ENCODE measurements around the gene CYTH4. TPM values are rescaled to one million over a fixed set of nuclear protein-coding genes. Genes with fewer than 3 reads are reported as not detected.

Gene CYTH4
- polyA plus RNA-seq, 1 experiment, result 0.33 TPM

DNA sequence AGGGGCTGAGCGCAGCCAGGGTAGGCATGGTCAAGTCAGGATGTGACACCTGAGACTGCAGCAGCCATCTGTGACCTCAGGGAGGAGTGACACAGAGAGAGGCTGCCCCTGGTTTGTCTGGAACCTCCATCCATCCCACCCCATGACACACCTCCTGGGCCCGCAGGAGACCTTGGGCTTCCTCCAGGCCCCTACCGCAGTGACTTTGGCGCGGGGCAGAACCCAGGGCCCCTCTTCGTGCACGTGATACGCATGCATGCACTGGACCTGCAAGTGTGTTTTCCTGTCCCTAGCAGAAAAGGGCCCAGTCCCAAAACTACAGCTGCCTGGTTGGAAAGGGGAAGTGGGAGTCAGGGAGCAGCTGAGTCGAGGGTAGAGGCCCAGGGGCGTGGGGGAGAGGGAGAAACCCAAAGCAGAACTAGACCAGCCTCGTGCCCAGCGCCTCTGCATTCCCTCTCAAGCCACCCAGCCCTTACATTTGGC lies 7.9 kb upstream of the CYTH4 start:
- TF ChIP-seq, protein P1, sequence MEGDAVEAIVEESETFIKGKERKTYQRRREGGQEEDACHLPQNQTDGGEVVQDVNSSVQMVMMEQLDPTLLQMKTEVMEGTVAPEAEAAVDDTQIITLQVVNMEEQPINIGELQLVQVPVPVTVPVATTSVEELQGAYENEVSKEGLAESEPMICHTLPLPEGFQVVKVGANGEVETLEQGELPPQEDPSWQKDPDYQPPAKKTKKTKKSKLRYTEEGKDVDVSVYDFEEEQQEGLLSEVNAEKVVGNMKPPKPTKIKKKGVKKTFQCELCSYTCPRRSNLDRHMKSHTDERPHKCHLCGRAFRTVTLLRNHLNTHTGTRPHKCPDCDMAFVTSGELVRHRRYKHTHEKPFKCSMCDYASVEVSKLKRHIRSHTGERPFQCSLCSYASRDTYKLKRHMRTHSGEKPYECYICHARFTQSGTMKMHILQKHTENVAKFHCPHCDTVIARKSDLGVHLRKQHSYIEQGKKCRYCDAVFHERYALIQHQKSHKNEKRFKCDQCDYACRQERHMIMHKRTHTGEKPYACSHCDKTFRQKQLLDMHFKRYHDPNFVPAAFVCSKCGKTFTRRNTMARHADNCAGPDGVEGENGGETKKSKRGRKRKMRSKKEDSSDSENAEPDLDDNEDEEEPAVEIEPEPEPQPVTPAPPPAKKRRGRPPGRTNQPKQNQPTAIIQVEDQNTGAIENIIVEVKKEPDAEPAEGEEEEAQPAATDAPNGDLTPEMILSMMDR (IDR thresholded peaks at IDR 0.05; ENCODE audit: low read depth, low read length), result no peak
- no peak overlapping the region for H3K27ac ChIP-seq (ENCODE audit: low read depth, low read length)
- DNase-seq (ENCODE audit: low read depth, low spot score), result no peak
- no peaks in the 10 kb centered on the region for H3K27me3 ChIP-seq (ENCODE audit: control insufficient read depth, insufficient read depth, low read length)
- H3K4me3 ChIP-seq (ENCODE audit: low read depth, low read length), result no peak overlapping the region
- ChIA-PET CTCF (no interaction called here), POLR2A (no interaction called here)
- no peaks in the 10 kb centered on the region for H3K9me3 ChIP-seq (ENCODE audit: control insufficient read depth, insufficient read depth, low read length)

DNA sequence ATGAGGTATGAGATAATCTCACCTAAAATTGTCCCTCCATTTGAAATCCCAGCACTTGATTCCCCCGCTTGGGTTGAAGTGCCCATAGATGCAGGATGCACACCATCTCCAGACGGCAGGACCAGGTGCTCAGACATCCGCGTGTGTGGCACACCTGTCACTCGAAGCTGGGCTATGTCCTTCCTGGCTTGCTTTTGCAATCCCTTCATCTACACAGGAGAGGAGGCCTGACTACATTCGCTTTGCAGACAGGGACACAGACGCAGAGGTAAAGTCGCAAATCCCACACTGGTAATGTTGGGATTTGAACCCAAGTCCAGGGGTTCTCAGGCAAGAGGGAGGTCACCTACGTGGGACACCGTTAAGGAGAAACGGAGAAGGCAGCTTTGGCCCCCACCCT lies 7.2 kb upstream of the CYTH4 start:
- Histone ChIP-seq H3K4me3 (ENCODE audit: low read depth, low read length) (no peak overlapping the region), H3K9me3 (ENCODE audit: control insufficient read depth, insufficient read depth, low read length) (no peaks in the 10 kb centered on the region), H3K27me3 (ENCODE audit: control insufficient read depth, insufficient read depth, low read length) (no peaks in the 10 kb centered on the region), H3K27ac (ENCODE audit: low read depth, low read length) (no peak overlapping the region)
- DNase-seq (ENCODE audit: low read depth, low spot score), result no peak
- POLR2A ChIA-PET, result no interaction called here
- TF ChIP-seq, protein P1 (IDR thresholded peaks at IDR 0.05; ENCODE audit: low read depth, low read length), result no peak
- CTCF ChIA-PET, result interaction anchor here (1.2 kb wide), 1 partner anchor 16 kb away, joined by 4 read pairs; no protein-coding TSS in a partner anchor

DNA sequence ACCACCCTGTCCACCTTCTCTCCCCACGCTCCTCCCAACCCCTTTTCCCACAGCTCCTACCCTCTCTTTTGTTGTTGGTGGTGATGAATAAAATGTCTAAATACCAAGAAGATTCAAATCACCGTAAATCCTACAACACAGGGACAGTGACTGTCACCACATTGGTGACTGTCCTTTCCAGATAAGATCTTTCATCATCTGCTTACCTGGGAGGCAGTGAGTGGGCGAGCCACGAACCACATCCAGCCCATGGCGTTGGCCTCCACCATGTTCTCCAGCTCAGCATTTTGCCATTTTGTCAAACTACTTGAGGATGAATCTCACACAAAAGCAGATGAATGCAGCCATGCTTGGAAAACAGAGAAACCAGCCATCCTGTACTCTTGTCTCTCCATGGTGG lies 6.7 kb upstream of the CYTH4 start:
- no peaks in the 10 kb centered on the region; the same call in 1 of the 2 replicates for H3K9me3 ChIP-seq (ENCODE audit: control insufficient read depth, insufficient read depth, low read length)
- H3K4me3 ChIP-seq (ENCODE audit: low read depth, low read length), result no peak overlapping the region
- no peaks in the 10 kb centered on the region for H3K27me3 ChIP-seq (ENCODE audit: control insufficient read depth, insufficient read depth, low read length)
- ChIA-PET POLR2A (no interaction called here), CTCF (interaction anchor here (1.2 kb wide), 1 partner anchor 16 kb away, joined by 4 read pairs; no protein-coding TSS in a partner anchor)
- no peak overlapping the region for H3K27ac ChIP-seq (ENCODE audit: low read depth, low read length)
- TF ChIP-seq, protein P1 (IDR thresholded peaks at IDR 0.05; ENCODE audit: low read depth, low read length), result no peak
- DNase-seq (ENCODE audit: low read depth, low spot score), result no peak

DNA sequence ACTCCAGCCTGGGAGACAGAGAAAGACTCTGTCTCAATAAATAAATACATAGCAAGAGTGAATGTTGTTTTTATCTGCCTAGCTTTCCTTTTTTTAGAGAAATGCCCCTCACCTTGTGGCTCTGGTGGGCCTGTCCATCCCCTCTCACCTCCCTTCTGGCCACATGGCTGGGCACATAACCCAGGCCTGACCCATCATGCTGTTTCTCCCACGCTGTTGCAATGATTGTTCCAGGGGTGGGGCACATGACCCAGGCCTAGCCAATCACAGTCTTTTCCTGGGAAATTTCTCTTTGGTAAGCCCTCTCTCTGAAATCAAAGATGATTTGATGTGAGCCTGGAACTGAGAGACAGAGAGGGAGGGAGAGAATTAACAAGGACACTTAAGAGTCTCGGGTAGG lies 5.5 kb upstream of the CYTH4 start:
- TF ChIP-seq, protein P1 (IDR thresholded peaks at IDR 0.05; ENCODE audit: low read depth, low read length), result no peak
- H3K9me3 ChIP-seq (ENCODE audit: control insufficient read depth, insufficient read depth, low read length), result peaks cover 4% of the 10 kb centered on the region
- ChIA-PET POLR2A (no interaction called here), CTCF (no interaction called here)
- DNase-seq (ENCODE audit: low read depth, low spot score), result no peak
- H3K27ac ChIP-seq (ENCODE audit: low read depth, low read length), result no peak overlapping the region
- no peaks in the 10 kb centered on the region for H3K27me3 ChIP-seq (ENCODE audit: control insufficient read depth, insufficient read depth, low read length)
- H3K4me3 ChIP-seq (ENCODE audit: low read depth, low read length), result no peak overlapping the region

DNA sequence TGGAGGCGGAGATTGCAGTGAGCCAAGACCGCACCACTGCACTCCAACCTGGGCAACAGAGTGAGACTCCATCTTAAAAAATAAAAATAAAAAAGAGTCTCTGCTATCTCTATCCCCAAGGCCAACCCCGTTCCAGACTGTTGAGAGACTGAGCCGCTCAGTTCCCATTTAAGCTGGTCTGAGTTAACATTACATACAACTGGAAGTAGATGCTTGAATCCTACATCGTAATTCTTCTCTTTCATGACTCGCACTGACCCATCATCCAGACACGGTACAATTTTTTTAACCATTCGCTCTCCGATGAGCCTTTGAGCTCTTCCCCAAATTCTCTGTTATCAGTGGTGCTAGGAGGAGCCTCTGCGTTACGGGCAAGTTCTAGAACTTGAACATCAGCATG lies 4.9 kb upstream of the CYTH4 start:
- CTCF ChIA-PET, result interaction anchor here (0.9 to 1.0 kb wide), 2 partner anchors 17 to 18 kb away, joined by 4 read pairs; no protein-coding TSS in a partner anchor
- no peak overlapping the region for H3K27ac ChIP-seq (ENCODE audit: low read depth, low read length)
- DNase-seq (ENCODE audit: low read depth, low spot score), result no peak
- POLR2A ChIA-PET, result no interaction called here
- H3K9me3 ChIP-seq (ENCODE audit: control insufficient read depth, insufficient read depth, low read length), result peaks cover 4% of the 10 kb centered on the region
- TF ChIP-seq, protein P1 (IDR thresholded peaks at IDR 0.05; ENCODE audit: low read depth, low read length), result no peak
- H3K27me3 ChIP-seq (ENCODE audit: control insufficient read depth, insufficient read depth, low read length), result no peaks in the 10 kb centered on the region
- no peak overlapping the region for H3K4me3 ChIP-seq (ENCODE audit: low read depth, low read length)

Data from AG04450 (cell line).